ENCODE measurements around the gene MOB2.

The MOB2 gene

GRCh38 chr11:1496091-1496760, 9.6 kb upstream of the MOB2 start:
- Histone ChIP-seq H3K79me2 (ENCODE audit: control insufficient read depth, insufficient read depth, low read length, poor library complexity) (no peaks in the 10 kb centered on the region), H3K23ac (ENCODE audit: low read length) (no peak overlapping the region), H2AFZ (ENCODE audit: insufficient read depth, low read length, poor library complexity) (no peak overlapping the region), H3K27me3 (ENCODE audit: insufficient read depth, low read length) (no peaks in the 10 kb centered on the region), H3K4ac (ENCODE audit: low read depth, low read length) (no peak overlapping the region), H3K18ac (ENCODE audit: low read length) (no peak overlapping the region), H3K79me1 (ENCODE audit: low read length) (no peaks in the 10 kb centered on the region), H4K12ac (ENCODE audit: low read depth, low read length) (no peak overlapping the region), H3K27ac (ENCODE audit: low read depth, low read length) (no peak overlapping the region), H4K91ac (ENCODE audit: low read depth, low read length) (no peak overlapping the region), H3K4me3 (ENCODE audit: low read depth, low read length) (no peak overlapping the region), H2BK5ac (ENCODE audit: low read depth, low read length, poor library complexity) (no peak overlapping the region), H3K14ac (ENCODE audit: low read length) (no peak overlapping the region), H3K9me3 (ENCODE audit: insufficient read depth, low read depth, low read length) (peaks cover 9% of the 10 kb centered on the region), H2AK5ac (ENCODE audit: low read length) (no peak overlapping the region), H3K36me3 (ENCODE audit: control insufficient read depth in 1 of 2, insufficient read depth in 2 of 2, low read length in 2 of 2) (peaks cover 0 to 5% of the 10 kb centered on the region in 2 experiments), H2BK120ac (ENCODE audit: insufficient read depth, low read length, poor library complexity) (no peak overlapping the region), H3K4me1 (ENCODE audit: control insufficient read depth in 1 of 2, insufficient read depth in 2 of 2, low read length in 2 of 2) (no peaks in the 10 kb centered on the region), H3K4me2 (ENCODE audit: low read length) (no peak overlapping the region), H4K8ac (ENCODE audit: low read depth, low read length) (no peak overlapping the region), H3K9ac (ENCODE audit: low read length) (no peak overlapping the region), H2BK12ac (ENCODE audit: low read length) (no peak overlapping the region)
- no CpG with 5 or more reads among the region's 9 CpGs for WGBS (ENCODE audit: extremely low coverage, insufficient coverage, insufficient read length)
- DNase-seq: no peak

- H3K27me3 ChIP-seq (ENCODE audit: insufficient read depth, low read length): no peaks in the 10 kb centered on the region
- no peak overlapping the region for H3K4ac ChIP-seq (ENCODE audit: low read depth, low read length)
- no peak overlapping the region for H3K4me3 ChIP-seq (ENCODE audit: low read depth, low read length)
- H4K8ac ChIP-seq (ENCODE audit: low read depth, low read length): no peak overlapping the region
- H2BK120ac ChIP-seq (ENCODE audit: insufficient read depth, low read length, poor library complexity): no peak overlapping the region
- H4K91ac ChIP-seq (ENCODE audit: low read depth, low read length): no peak overlapping the region
- no peak overlapping the region for H4K12ac ChIP-seq (ENCODE audit: low read depth, low read length)
- H3K18ac ChIP-seq (ENCODE audit: low read length): no peak overlapping the region
- no peak overlapping the region for H2AFZ ChIP-seq (ENCODE audit: insufficient read depth, low read length, poor library complexity)
- no peak overlapping the region for H3K27ac ChIP-seq (ENCODE audit: low read depth, low read length)
- no CpG with 5 or more reads among the region's 3 CpGs for WGBS (ENCODE audit: extremely low coverage, insufficient coverage, insufficient read length)
- H3K9me3 ChIP-seq (ENCODE audit: insufficient read depth, low read depth, low read length): peaks cover 8% of the 10 kb centered on the region
- no peaks in the 10 kb centered on the region for H3K79me2 ChIP-seq (ENCODE audit: control insufficient read depth, insufficient read depth, low read length, poor library complexity)
- H3K14ac ChIP-seq (ENCODE audit: low read length): no peak overlapping the region
- H3K9ac ChIP-seq (ENCODE audit: low read length): no peak overlapping the region
- no peak for DNase-seq
- H2BK12ac ChIP-seq (ENCODE audit: low read length): no peak overlapping the region
- H3K4me2 ChIP-seq (ENCODE audit: low read length): no peak overlapping the region
- no peak overlapping the region for H2BK5ac ChIP-seq (ENCODE audit: low read depth, low read length, poor library complexity)
- peaks cover 0 to 5% of the 10 kb centered on the region in 2 experiments for H3K36me3 ChIP-seq (ENCODE audit: control insufficient read depth in 1 of 2, insufficient read depth in 2 of 2, low read length in 2 of 2)
- no peaks in the 10 kb centered on the region for H3K4me1 ChIP-seq (ENCODE audit: control insufficient read depth in 1 of 2, insufficient read depth in 2 of 2, low read length in 2 of 2)
- no peak overlapping the region for H3K23ac ChIP-seq (ENCODE audit: low read length)
- H3K79me1 ChIP-seq (ENCODE audit: low read length): no peaks in the 10 kb centered on the region
- no peak overlapping the region for H2AK5ac ChIP-seq (ENCODE audit: low read length)
Observed at GRCh38 chr11:1494650-1495049, 8.1 kb upstream of the MOB2 start.

- H4K8ac ChIP-seq (ENCODE audit: low read depth, low read length): no peak overlapping the region
- H3K79me1 ChIP-seq (ENCODE audit: low read length): no peaks in the 10 kb centered on the region
- H3K9me3 ChIP-seq (ENCODE audit: insufficient read depth, low read depth, low read length): peaks cover 2% of the 10 kb centered on the region
- no peak overlapping the region for H3K14ac ChIP-seq (ENCODE audit: low read length)
- H3K36me3 ChIP-seq (ENCODE audit: control insufficient read depth in 1 of 2, insufficient read depth in 2 of 2, low read length in 2 of 2): peaks cover 0 to 2% of the 10 kb centered on the region in 2 experiments
- H4K12ac ChIP-seq (ENCODE audit: low read depth, low read length): no peak overlapping the region
- H3K4me2 ChIP-seq (ENCODE audit: low read length): no peak overlapping the region
- no peak overlapping the region for H3K4me3 ChIP-seq (ENCODE audit: low read depth, low read length)
- H3K23ac ChIP-seq (ENCODE audit: low read length): no peak overlapping the region
- H3K27ac ChIP-seq (ENCODE audit: low read depth, low read length): no peak overlapping the region
- H2AK5ac ChIP-seq (ENCODE audit: low read length): no peak overlapping the region
- H2BK5ac ChIP-seq (ENCODE audit: low read depth, low read length, poor library complexity): no peak overlapping the region
- H4K91ac ChIP-seq (ENCODE audit: low read depth, low read length): no peak overlapping the region
- no peak overlapping the region for H2BK120ac ChIP-seq (ENCODE audit: insufficient read depth, low read length, poor library complexity)
- no peak overlapping the region for H3K18ac ChIP-seq (ENCODE audit: low read length)
- no peak overlapping the region for H3K4ac ChIP-seq (ENCODE audit: low read depth, low read length)
- no peak overlapping the region for H2BK12ac ChIP-seq (ENCODE audit: low read length)
- H3K27me3 ChIP-seq (ENCODE audit: insufficient read depth, low read length): no peaks in the 10 kb centered on the region
- no peak overlapping the region for H3K9ac ChIP-seq (ENCODE audit: low read length)
- no peaks in the 10 kb centered on the region for H3K79me2 ChIP-seq (ENCODE audit: control insufficient read depth, insufficient read depth, low read length, poor library complexity)
- no peak overlapping the region for H2AFZ ChIP-seq (ENCODE audit: insufficient read depth, low read length, poor library complexity)
- WGBS (ENCODE audit: extremely low coverage, insufficient coverage, insufficient read length): no CpG with 5 or more reads among the region's 3 CpGs
- DNase-seq: no peak
- no peaks in the 10 kb centered on the region for H3K4me1 ChIP-seq (ENCODE audit: control insufficient read depth in 1 of 2, insufficient read depth in 2 of 2, low read length in 2 of 2)
Observed at GRCh38 chr11:1493650-1494244, 7.2 kb upstream of the MOB2 start.

- H3K4me2 ChIP-seq (ENCODE audit: low read length): no peak overlapping the region
- H3K9ac ChIP-seq (ENCODE audit: low read length): no peak overlapping the region
- H4K91ac ChIP-seq (ENCODE audit: low read depth, low read length): no peak overlapping the region
- no peaks in the 10 kb centered on the region for H3K36me3 ChIP-seq (ENCODE audit: control insufficient read depth in 1 of 2, insufficient read depth in 2 of 2, low read length in 2 of 2)
- H3K79me2 ChIP-seq (ENCODE audit: control insufficient read depth, insufficient read depth, low read length, poor library complexity): no peaks in the 10 kb centered on the region
- no peak overlapping the region for H2BK12ac ChIP-seq (ENCODE audit: low read length)
- H3K4me3 ChIP-seq (ENCODE audit: low read depth, low read length): no peak overlapping the region
- no peak overlapping the region for H2AFZ ChIP-seq (ENCODE audit: insufficient read depth, low read length, poor library complexity)
- H4K8ac ChIP-seq (ENCODE audit: low read depth, low read length): no peak overlapping the region
- no peak overlapping the region for H2BK120ac ChIP-seq (ENCODE audit: insufficient read depth, low read length, poor library complexity)
- H3K18ac ChIP-seq (ENCODE audit: low read length): no peak overlapping the region
- peaks cover 2% of the 10 kb centered on the region for H3K9me3 ChIP-seq (ENCODE audit: insufficient read depth, low read depth, low read length)
- WGBS (ENCODE audit: extremely low coverage, insufficient coverage, insufficient read length): no CpG with 5 or more reads among the region's 12 CpGs
- H3K4me1 ChIP-seq (ENCODE audit: control insufficient read depth in 1 of 2, insufficient read depth in 2 of 2, low read length in 2 of 2): no peaks in the 10 kb centered on the region
- H3K14ac ChIP-seq (ENCODE audit: low read length): no peak overlapping the region
- no peaks in the 10 kb centered on the region for H3K27me3 ChIP-seq (ENCODE audit: insufficient read depth, low read length)
- no peaks in the 10 kb centered on the region for H3K79me1 ChIP-seq (ENCODE audit: low read length)
- no peak for DNase-seq
- no peak overlapping the region for H3K27ac ChIP-seq (ENCODE audit: low read depth, low read length)
- no peak overlapping the region for H3K23ac ChIP-seq (ENCODE audit: low read length)
- no peak overlapping the region for H3K4ac ChIP-seq (ENCODE audit: low read depth, low read length)
- H4K12ac ChIP-seq (ENCODE audit: low read depth, low read length): no peak overlapping the region
- H2BK5ac ChIP-seq (ENCODE audit: low read depth, low read length, poor library complexity): no peak overlapping the region
- no peak overlapping the region for H2AK5ac ChIP-seq (ENCODE audit: low read length)
Observed at GRCh38 chr11:1491379-1491778, 4.8 kb upstream of the MOB2 start.
